Measurements from ENCODE around the gene NHLH2. TPM values are rescaled to one million over a fixed set of nuclear protein-coding genes. Genes with fewer than 3 reads are reported as not detected.

The NHLH2 gene
- total RNA-seq, 1 experiment from 2014 or later, result not detected

GRCh38 chr1:115842948-115843347 lies 2.0 kb upstream of the NHLH2 start (continued):
- TF ChIP-seq CTCF (IDR thresholded peaks at IDR 0.05 in 2 of 3, conservative IDR thresholded peaks at IDR 0.05 in 1 of 3; ENCODE audit: borderline replicate concordance in 1 of 3, insufficient read depth in 1 of 3, low read depth in 2 of 3, low read length in 2 of 3), result no peak

GRCh38 chr1:115839679-115840237 lies 1.2 kb downstream of the NHLH2 start:
- Histone ChIP-seq H3K9me2 (ENCODE audit: insufficient read depth) (no peaks in the 10 kb centered on the region), H3K9ac (ENCODE audit: low read length) (no peak overlapping the region), H3K4me2 (ENCODE audit: low read length) (no peak overlapping the region), H3K27me3 (ENCODE audit: insufficient read depth, low read length) (no peaks in the 10 kb centered on the region), H3K79me2 (ENCODE audit: insufficient read depth, low read length) (no peaks in the 10 kb centered on the region), H3K4me3 (replicated peaks in 1 of 2; ENCODE audit: low read depth in 1 of 2, low read length in 2 of 2) (no peak overlapping the region), H3K36me3 (ENCODE audit: control insufficient read depth in 1 of 2, insufficient read depth in 2 of 2, low read length in 2 of 2) (no peaks in the 10 kb centered on the region), H3K9me3 (ENCODE audit: control insufficient read depth in 1 of 2, insufficient read depth in 1 of 2, low read depth in 1 of 2, low read length in 2 of 2) (no peaks in the 10 kb centered on the region), H3K27ac (ENCODE audit: low read depth, low read length) (no peak overlapping the region), H2AFZ (ENCODE audit: low read depth, low read length, poor library complexity, severe bottlenecking) (no peak overlapping the region), H3K4me1 (ENCODE audit: control insufficient read depth in 1 of 2, insufficient read depth in 2 of 2, low read length in 2 of 2) (no peaks in the 10 kb centered on the region), H4K20me1 (ENCODE audit: insufficient read depth) (no peaks in the 10 kb centered on the region)
- RAD21 ChIA-PET (ENCODE audit: low non-redundant PET in 1 of 2, low total read pairs in 2 of 2, uncharacterized antibody in 2 of 2, unreplicated experiment in 2 of 2), result no interaction called here
- no TSS peak for BruUV-seq (replicated peaks)
- ATAC-seq (no peak), DNase-seq (ENCODE audit: low read depth, low spot score) (no peak)
- intact Hi-C loops (cut with micrococcal nuclease), result no loop called here
- no peak for TF ChIP-seq MAX (IDR thresholded peaks at IDR 0.05)
- no peak for TF ChIP-seq TCF7L2 (IDR thresholded peaks at IDR 0.05; ENCODE audit: borderline replicate concordance, extremely low read depth, insufficient read depth, insufficient read length)
- no peak for TF ChIP-seq FOSL1 (IDR thresholded peaks at IDR 0.05; ENCODE audit: low read depth)
- TF ChIP-seq RAD21 (IDR thresholded peaks at IDR 0.05; ENCODE audit: low read depth), result no peak
- no peak for TF ChIP-seq JUND (IDR thresholded peaks at IDR 0.05)
- TF ChIP-seq ZFX (IDR thresholded peaks at IDR 0.05), result no peak
- no peak for TF ChIP-seq SP1 (IDR thresholded peaks at IDR 0.05; ENCODE audit: low read depth)
- TF ChIP-seq EGR1 (IDR thresholded peaks at IDR 0.05; ENCODE audit: low read depth), result no peak
- no peak for TF ChIP-seq ZNF274 (IDR thresholded peaks at IDR 0.05; ENCODE audit: low read depth, low read length)
- no peak for TF ChIP-seq ELF1 (IDR thresholded peaks at IDR 0.05; ENCODE audit: borderline replicate concordance, low read depth)
- no peak for TF ChIP-seq ATF3 (IDR thresholded peaks at IDR 0.05)
- CTCF ChIA-PET, result no interaction called here
- POLR2A ChIA-PET, result no interaction called here

Data from HCT116 (cell line).